GM12874 (cell line): Measurements from ENCODE around the gene TMEM253.

Experiments used
- CTCF ChIP-seq: IDR thresholded peaks from 2 replicates; pipeline ENCODE4 v1.5.1; 2011; ENCODE audit warnings: low read depth, mild to moderate bottlenecking, control low read depth, low read length, moderate library complexity; ENCODE audit not compliant: insufficient read depth

Gene TMEM253

GRCh38 chr14:21068521-21069387, 32.1 kb upstream of the TMEM253 start:
- peak; percentile 30; the same call in 1 of the 2 replicates for TF ChIP-seq CTCF

- TF ChIP-seq CTCF: no peak
Observed at GRCh38 chr14:21069388-21070082, 31.3 kb upstream of the TMEM253 start.

- no peak for TF ChIP-seq CTCF
Observed at GRCh38 chr14:21070083-21070609, 30.7 kb upstream of the TMEM253 start, which contains the start of gene ARHGEF40. ARHGEF40 (plus strand) TSS chr14:21070304; CDS start chr14:21070397, 93 bp downstream.

GRCh38 chr14:21070610-21071224, 30.1 kb upstream of the TMEM253 start:
- TF ChIP-seq CTCF: no peak

GRCh38 chr14:21071225-21072030, 29.4 kb upstream of the TMEM253 start:
- TF ChIP-seq CTCF: no peak

- TF ChIP-seq CTCF: no peak
Observed at GRCh38 chr14:21072031-21072473, 28.8 kb upstream of the TMEM253 start.
